ENCODE data around the gene PRUNE2.

DNA sequence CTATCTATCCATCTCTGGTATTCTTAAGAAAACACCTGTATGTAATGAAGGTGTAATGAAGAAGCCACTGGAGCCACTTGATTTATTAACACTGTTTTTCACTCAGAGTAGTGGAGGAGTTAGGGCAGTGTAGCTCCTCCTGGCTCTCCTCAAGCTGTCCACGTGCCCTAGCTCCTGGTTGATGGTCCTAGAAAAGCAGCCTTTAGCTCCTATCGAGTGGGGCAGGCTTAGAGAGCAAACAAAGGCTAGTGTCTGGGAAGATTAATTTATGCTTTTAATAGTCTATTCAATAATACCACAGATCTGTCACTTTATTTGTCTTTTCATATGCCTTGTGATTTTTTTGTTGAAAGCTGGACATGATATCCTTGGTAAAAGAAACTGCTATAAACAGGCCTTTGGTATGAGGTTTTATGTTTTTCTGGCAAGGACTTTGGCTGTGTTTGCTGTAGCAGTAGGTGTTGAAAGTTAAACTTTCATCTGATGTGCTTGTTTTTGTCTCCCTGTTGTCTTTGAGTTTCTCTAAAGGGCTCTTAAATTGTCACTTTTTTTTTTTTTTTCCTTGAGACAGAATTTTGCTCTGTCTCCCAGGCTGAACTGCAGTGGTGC, 305.8 kb downstream of the PRUNE2 start:
- no peak for TF ChIP-seq CTCF (IDR thresholded peaks at IDR 0.05; ENCODE audit: insufficient read depth, low read length, poor library complexity, severe bottlenecking)
- no peak for TF ChIP-seq EZH2phosphoT487 (conservative IDR thresholded peaks at IDR 0.05; ENCODE audit: low read length)
